Occipital lobe (tissue), 2 donors: ENCODE results near the gene SELENOI. TPM values are rescaled to one million over a fixed set of nuclear protein-coding genes. Genes with fewer than 3 reads are reported as not detected.
A peak's percentile ranks its signal among the peaks of the same experiment; 100 is the strongest.
"Not testable (repeated sequence)": the region's sequence is repeated elsewhere in the genome, so short reads cannot be mapped to it uniquely, and the experiment has no call there.

Experiments
- DNase-seq: peaks from one replicate; lab custom pipeline; 2025; lab: John Stamatoyannopoulos, UW
- total RNA-seq: library from RNA; depleted of rRNA; stranded (reverse); fragments of >200 nt; gene quantifications from one replicate; pipeline ENCODE4 v1.2.3, GENCODE V29; 2014

Gene SELENOI
- total RNA-seq, 1 donor from 2014 or later: 70.2 TPM

DNA sequence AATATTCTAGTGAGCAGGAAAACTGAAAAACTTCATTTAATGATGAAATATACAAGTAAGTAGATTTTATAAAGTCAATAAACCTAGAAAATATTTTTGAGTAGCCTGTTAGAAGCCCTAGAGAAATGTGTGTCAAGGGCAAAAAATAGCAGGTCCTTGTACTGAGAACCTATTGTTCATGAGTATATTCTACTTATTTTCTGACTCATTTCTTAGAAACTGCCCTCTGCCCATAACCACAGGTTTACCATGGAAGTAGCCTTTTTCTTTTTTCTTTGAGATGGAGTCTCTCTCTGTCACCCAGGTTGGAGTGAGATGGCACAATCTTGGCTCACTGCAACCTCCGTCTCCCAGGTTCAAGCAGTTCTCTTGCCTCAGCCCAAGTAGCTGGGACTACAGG, 19.4 kb upstream of the SELENOI start:
- DNase-seq: no peak

DNA sequence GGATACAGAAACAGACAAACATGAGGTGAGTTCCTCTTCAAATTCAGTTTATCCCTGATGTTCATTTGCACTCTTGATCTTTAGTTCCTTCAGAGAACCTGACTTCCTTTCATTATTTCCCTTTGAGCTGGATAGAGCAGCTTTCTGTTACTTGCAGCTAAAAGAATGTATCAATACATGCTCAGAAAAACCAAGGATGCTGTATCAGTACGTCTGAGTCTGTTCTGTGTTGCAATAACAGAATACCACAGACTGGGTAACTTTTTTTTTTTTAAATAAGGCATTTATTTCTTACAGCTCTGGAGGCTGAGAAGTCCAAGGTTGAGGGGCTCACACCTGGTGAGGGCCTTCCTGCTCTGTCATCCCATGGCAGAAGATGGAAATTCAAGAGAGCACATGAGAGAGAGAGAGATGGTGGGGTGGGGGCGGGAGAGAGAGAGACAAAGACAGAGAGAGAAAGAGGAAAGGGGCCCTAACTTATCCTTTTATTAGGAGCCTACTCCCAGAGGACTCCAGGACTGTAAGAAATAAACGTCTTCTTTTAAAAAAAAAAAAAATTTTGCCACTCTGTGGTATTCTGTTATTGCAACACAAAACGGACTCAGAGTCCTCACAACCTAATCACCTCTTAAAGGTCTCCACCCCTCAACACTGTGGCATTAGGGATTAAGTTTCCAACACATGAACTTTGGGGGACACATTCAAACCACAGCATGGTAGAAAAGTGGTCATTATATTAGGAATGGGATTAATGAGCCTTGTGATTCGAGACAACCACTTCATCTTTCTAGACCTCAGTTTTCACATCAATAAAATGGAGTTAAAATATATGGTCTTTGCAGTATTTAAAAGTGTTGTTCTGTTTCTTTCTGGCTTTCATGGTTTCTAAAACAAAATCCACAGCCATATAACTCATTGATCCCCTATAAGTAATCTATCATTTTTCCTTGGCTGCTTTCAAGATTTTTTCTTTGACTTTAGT, 18.4 kb upstream of the SELENOI start:
- no peak for DNase-seq

DNA sequence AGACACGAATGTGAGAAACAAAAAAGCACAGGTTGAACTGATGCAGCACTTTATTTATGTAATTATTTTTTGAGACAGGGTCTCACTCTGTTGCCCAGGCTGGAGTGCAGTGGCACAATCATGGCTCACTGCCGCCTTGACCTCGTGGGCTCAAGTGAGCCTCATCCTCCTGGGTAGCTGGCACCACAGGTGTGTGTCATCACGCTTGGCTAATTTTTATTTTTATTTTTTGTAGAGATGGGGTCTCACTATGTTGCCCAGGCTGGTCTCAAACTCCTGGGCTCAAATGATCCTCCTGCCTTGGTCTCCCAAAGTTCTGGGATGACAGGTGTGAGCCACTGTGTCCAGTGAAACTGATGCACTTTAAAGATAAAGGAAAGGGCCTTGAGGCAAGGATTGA, 16.9 kb upstream of the SELENOI start:
- not testable (repeated sequence) for DNase-seq

DNA sequence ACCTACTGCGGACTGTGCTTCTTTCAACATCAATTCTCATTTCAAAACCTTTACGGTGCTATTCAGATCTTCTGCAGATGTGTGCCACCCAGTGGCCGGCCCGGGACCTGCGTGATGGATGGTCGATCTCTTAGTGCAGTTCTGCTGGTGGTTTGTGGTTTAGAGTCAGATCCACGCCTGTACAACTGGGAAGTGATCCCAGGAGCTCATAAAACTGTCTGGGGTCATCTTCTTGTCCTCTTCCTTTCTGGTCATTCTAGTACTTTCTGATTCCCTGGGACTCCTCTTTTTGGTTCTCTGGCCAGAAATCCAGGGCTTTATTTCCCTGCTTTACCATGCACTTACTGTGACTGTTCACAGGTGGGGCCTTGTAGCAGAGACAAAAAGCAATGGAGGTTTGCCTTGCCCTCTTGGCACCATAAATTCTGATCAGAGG, 15.8 kb upstream of the SELENOI start:
- peak; percentile 75 for DNase-seq

DNA sequence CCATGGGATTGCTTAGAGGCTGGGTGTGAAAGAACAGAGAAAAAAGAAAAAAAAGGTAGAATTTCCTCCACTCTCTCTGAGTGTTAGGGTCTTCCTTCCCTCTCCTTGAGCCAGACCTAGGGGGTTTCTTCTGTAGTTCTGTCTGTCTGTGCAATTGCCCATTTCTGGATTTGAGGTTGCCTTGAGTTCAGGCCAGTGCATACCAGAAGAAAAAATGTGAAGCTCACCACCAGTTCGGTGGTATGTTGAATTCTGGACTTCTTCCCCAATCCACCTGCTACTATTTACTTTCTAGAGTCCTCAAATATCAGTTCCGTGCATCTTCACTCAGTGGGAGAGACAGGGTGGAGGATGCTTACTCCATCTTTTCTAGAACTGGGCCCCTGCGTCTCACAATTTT, 15.3 kb upstream of the SELENOI start:
- no peak for DNase-seq

DNA sequence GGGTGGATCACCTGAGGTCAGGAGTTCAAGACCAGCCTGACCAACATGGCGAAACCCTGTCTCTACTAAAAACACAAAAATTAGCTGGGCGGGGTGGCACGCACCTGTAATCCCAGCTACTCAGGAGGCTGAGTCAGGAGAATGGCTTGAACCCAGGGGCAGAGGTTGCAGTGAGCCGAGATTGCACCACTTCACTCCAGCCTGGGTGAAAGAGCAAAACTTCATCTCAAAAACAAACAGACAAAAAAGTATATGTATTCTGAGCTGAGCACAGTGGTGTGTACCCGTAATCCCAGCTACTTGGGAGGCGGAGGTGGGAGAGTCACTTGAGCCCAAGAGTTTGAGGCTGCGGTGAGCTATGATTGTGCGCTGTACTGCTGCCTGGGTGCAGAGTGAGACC, 14.6 kb upstream of the SELENOI start:
- DNase-seq: not testable (repeated sequence)

DNA sequence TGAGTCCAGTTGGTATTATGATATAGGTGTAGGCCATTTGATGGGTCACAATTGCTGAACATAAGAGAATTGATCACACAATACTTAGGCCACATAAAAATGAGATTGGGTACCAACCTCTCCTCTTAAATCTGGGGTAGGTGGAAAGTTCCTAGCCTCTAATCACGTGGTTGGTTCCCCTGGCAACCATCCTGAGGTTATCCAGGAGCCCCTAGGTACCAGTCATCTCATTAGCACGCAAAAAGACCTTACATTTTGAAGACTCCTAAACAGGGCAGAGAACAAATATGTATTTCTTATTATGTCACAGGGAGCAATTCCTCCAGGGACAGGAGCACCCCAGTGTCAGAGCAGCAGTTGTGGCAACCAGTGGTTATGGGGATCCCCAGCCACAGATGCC, 12.7 kb upstream of the SELENOI start:
- no peak for DNase-seq

DNA sequence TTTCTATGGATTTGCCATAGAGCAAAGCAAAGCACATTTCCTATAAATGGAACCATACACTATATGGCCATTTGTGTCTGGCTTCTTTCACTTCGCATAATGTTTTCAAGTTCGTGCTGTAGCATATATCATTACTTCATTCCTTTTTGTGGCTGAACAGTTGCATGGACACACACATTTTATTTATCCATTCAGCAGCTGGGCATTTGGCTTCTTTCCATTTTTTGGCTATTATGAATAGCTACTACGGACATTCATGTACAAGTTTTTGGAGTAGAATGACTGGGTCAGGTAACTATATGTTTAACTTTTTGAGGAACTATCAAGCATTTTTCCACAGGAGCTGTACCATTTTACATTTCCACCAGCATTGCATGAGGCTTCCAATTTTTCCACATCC, 10.7 kb upstream of the SELENOI start:
- DNase-seq: no peak

DNA sequence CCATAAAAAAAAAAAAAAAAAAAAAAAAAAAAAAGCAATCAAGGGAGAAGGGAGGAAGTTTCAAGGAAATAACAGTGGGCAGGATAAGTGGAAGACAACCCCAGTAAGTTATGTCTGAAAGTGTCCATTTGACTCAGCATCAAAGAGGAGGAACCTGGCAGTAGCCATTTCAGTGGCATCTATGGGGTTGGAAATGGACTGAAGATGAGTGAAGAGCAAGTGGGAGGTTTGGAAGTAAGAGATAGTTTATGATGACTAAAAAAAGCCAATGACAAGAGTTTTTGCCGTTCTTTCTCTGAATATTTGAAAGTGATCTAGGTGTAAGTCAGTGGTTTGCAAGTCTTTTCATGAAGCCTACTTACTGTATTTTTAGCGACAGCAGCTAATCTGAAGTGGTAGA, 9.2 kb upstream of the SELENOI start:
- DNase-seq: no peak

DNA sequence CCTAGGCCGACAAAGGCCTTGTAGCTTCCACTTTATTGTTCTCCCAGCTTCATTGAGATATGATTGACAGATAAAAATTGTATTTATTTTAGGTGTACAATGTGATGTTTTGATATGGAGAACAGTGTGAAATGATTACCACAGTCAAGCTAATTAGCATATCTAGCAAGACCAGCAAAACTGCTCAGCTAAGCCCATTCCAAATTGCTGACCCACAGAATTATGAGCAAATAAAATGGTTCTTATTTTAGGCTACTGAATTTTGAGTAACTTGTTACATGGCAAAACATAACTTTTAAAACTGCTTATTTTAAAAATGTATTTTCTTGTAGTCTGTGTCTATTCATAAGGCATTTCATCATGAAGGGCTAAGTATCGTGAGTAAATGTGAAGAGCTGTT, 8.6 kb upstream of the SELENOI start:
- DNase-seq: no peak

DNA sequence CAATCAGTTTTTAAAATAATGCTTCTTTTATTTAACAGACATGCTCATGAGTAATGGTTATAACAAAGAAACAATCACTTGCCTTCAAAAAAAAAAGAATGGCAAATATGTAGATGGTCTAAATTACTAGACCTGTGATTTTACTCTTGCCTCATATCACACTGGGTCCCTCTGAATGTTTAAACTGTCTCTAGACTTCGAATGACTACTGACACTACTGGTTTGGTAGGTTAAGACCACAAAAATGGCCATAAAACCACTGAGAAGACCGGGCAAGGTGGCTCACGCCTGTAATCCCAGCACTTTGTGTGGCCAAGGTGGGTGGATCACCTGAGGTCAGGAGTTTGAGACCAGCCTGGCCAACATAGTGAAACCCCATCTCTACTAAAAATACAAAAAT, 5.1 kb upstream of the SELENOI start:
- DNase-seq: no peak

DNA sequence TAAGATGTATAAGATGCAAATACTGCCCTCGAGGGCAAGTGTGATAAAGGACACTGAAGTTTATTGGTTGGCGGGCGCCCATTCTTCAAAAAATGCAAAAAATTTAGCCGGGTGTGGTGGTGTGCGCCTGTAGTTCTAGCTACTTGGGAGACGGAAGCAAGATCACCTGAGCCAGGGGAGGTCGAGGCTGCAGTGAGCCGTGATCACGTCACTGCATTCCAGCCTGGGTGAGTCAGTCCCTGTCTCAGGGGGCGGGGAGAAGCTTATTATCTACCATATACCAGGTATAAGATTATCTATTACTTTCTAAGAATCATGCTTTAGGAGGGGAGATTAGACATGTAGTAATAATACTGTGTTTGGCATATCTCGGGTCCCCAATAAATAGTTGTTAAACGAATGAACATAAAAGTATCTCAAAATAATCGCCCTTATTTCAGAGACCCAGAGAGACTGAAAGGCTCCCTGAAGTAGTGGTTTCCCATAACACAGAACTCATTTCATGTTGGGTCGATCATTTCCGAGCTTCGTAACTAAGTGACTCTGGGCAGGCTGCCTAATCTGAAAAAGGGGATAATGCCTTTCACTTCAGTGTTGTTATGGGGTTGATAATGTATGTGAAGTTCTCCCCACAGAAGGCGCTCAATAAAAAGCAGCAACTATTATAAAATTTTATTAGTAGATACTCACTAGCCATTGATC, 1.2 kb upstream of the SELENOI start:
- DNase-seq: no peak

DNA sequence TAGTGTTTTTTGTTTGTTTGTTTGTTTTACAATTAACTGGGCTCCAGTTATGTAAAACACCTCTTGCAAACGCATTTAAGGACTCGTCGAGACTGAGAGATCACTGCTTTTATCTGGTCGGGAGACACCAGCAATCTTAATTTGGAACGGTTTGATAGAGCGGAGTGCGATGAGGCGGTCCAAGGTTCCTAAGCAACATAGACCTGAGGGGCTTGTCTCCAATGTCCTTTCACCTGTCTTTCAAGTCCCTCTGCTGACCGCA, 729 bp upstream of the SELENOI start:
- no peak for DNase-seq

DNA sequence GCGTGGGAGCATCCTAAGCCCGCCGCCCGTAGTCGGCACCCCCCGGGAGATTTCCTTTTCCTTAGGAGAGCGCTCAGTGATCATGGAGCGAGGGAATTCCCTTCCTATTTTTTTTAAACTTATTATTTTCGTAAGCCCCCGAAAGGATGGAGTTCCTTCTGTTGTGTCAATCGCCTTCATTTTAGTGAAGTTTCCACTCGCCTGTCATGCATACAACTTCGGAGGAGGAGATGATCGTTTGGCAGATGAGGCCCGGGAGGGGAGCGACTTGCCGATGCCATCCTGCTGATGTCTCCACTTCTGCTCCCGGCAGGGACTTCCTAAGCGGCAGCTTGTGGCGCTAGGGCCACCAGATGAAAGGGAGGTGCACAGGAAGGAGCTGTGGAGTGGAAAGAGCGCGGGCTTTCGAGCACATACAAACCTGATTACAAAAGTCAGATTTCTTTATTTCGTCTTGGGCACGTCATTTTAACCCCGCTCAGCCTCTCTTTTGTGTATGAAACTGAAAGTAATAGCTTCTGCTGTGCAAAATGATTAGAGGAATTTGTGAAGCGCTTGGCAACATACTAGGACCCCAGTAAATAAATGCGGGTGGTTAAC, 611 bp downstream of the SELENOI start, which contains the start of gene ADGRF3:
Gene ADGRF3 (minus strand): TSS at position 336 of the 600 bp plus-strand sequence. CDS start 555 bp downstream, outside the sequence.
- peak; percentile 53 for DNase-seq

DNA sequence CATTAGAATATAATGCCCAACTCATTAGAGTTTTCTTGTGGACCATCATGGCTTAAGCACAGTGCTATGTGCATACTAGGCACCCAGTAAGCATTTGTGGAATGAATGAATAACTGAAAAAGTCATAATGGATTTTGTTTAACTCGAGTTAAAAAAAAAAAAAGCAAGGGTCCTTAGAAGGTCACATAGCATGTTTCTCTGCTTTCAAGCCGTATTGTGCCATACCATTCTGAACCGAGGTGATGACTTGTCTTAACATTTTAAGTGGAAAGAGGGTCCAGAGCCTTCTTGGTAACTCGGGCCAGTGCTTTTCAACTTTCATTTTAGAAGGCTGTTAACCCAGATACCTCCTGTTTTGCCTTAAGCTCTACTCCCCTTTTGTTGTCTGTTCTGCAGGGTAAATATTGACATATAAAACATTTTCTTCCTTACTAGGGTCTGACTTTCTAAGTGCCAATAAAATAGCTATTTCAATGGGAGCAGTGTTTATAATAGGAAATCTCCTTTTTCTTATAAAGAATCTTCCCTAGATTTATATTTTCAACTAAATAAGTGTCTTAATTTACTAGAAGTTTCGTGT, 1.4 kb downstream of the SELENOI start:
- no peak for DNase-seq

DNA sequence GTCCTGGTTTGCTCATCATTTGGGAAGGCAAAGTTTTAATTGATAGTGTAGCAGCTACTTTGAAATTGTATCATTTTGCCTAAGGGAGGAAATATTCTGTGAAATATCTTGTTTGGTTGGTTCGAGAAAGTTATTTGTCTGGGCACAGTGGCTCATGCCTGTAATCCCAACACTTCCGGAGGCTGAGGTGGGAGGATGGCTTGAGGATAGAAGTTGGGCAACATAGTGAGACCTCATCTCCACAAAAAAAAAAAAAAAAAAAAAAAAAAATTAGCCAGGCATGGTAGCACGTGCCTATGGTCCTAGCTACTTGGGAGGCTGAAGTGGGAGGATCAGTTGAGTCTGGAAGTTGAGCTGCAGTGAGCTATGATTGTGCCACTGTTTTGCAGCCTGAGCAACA, 3.7 kb downstream of the SELENOI start:
- no peak for DNase-seq

DNA sequence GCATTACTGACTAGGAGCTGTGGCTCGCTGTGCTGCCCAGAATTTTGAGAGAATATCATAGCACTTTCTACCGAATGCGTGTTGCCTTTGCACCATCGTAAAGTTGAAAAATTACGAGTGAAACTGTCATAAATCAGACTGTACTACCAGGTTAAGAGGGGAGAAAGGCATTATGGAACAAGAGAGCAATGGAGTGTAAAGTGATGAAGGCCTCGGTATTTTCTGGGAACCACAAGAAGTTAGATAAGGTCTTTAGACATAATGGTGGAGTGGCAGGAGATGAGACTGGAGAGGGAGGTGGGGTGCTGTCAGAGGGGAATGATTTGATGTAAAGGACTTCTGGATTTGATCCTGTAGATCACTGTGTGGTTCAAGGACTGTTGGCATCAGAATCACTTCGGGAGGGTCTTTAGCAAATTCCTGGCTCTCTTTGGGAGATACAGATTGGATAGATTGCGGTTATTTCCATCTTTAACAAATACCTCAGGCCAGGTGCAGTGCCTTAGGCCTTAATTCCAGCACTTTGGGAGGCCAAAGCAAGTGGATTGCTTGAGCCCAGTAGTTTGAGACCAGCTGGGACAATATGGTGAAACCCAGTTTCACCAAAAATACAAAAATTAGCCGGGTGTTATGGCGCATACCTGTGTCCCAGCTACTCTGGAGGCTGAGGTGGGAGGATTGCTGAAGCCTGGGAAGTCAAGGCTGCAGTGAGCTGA, 5.6 kb downstream of the SELENOI start:
- DNase-seq: no peak

DNA sequence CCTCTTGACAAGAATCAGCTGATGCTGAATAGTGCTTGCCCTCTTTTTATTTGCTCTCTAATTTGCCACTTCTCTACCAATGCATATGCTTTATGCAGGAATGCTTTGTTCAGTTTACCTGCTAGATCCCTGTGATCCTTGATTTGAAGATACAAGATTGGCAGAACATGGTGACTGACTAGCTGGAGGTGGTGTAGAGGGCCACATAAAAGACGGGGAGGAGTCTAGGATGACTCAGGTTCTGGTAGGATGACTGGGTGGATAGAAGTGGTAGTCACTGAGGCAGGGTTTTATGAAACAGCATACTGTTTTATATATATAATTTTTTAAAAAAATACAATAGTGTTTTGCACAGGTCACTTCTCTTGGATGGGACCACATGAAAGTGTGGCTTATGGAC, 6.9 kb downstream of the SELENOI start:
- DNase-seq: no peak

DNA sequence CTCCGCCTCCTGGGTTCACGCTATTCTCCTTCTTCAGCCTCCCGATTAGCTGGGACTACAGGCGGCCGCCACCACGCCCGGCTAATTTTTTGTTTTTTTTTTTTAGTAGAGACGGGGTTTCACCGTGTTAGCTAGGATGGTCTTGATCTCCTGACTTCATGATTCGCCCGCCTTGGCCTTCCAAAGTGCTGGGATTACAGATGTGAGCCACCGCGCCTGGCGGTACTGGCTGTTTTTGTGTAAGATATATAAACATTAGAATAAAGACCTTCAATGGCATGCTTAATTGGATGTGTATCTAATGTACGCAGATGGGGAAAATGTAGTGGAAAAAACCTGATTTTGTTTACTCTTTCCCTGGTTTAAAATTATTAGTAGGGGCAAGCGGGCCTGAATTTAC, 8.5 kb downstream of the SELENOI start:
- DNase-seq: not testable (repeated sequence)

DNA sequence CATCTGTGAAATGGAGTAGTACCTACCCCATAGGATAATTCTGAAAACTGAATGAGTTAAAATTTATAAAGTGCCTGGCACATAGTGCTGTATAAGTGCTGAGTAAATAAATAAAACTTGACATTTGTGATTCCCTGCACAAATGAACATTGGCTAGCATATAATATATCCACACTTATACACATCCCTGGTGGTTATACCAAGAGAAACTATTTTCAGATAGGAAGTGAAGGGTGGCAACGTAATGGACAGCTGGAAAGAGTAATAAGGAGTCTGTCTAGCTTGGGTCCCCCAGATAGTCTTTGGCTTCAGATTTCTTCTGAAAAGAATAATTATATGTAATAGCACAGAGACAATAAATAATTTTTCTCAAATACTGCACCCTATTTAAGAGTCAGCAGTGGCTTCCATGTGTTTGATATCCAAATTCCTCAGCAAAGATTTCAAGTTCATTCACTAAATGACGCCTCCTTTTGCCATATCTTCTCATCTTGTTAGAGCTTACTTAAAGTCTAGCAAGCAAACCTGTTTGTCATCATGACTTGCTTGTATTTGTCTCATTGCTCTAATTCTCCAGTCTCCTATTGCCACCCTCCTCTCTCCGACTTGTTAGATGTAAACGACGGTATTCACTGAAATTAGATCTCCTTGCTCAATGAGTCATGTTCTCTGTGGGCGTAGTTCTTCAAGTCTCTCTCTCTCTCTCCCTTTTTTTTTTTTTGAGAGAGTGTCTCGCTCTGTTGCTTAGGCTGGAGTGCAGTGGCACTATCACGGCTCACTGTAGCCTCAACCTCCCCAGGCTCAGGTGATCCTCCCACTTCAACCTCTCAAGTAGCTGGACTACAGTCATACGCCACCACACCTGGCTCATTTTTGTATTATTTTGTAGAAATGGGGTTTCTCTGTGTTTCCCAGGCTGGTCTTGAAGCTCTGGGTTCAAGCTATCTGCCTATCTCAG, 9.4 kb downstream of the SELENOI start:
- no peak for DNase-seq
